Measurements from ENCODE around the gene VENTX.

Gene VENTX

DNA sequence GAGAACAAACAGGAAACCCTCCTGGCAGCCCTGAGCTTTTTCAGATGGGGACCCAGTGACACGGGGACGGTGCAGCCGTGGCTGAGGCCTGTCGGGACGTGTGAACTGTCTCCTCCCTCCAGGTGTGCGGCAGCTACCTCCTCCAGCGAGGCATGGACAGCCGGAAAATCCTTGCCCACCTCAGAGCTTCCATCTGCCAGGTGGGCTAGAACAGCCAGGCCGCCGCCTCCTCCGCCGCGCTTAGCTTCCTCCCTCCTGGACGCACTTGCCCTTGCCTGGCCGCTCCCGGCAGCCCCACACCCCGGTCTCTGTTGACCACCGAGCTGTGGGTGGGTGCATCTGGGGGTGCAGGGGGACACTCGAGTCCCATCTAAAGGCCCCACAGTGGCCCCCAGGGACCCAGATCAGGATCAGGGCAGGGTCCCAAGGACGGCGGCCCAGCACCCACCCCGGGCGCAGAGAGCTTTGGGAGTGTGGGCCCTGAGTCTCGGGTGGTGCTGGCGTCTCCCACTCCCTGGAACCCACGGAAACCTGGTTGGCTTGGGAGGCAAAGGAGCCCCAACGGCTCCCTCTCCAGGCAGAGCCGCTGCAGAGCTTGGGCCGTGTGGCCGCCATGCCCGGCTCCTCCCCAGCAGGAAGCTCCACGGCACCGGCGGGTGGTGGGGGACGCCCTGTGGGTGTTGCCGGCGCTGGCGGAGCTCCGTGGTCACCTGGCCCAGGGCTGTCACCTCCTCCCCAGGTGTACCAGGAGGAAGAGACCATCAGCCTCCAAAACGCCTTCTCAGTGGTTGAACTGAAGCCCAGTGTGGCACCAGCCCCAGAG, 40.5 kb upstream of the VENTX start:
- Histone ChIP-seq H3K9me3 (replicated peaks; ENCODE audit: low read length) (no peaks in the 10 kb centered on the region), H3K27me3 (ENCODE audit: control insufficient read depth, insufficient read depth, low read length) (peaks cover 2% of the 10 kb centered on the region), H3K4me1 (ENCODE audit: control insufficient read depth, insufficient read depth, low read length) (no peaks in the 10 kb centered on the region), H3K4me2 (ENCODE audit: low read length) (no peak overlapping the region), H3K36me3 (ENCODE audit: insufficient read depth, low read length) (no peaks in the 10 kb centered on the region), H3K9ac (ENCODE audit: low read depth, low read length) (no peak overlapping the region), H3K4me3 (ENCODE audit: low read length) (no peak overlapping the region)

DNA sequence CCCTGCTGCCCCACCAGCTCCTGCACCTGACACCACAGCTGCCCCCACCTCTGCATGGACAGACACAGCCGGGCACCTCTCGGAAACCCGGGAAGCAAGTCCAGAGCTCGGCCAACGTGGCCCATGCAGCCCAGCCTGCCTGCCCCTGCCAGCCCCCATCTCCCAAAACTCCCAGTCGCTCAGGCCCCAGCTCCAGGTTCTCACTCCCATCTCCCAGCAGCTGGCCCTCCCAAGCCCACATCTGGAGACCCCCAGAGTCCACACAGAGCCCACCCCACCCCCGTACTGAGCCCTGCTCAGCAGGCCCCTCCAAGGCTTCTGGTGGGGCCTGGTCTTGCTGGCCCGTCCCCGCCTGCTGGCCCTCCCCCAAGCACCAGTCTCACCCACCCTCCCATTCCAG, 39.9 kb upstream of the VENTX start:
- no peaks in the 10 kb centered on the region for H3K4me1 ChIP-seq (ENCODE audit: control insufficient read depth, insufficient read depth, low read length)
- H3K36me3 ChIP-seq (ENCODE audit: insufficient read depth, low read length) = no peaks in the 10 kb centered on the region
- peaks cover 2% of the 10 kb centered on the region for H3K27me3 ChIP-seq (ENCODE audit: control insufficient read depth, insufficient read depth, low read length)
- no peak overlapping the region for H3K4me3 ChIP-seq (ENCODE audit: low read length)
- no peak overlapping the region for H3K4me2 ChIP-seq (ENCODE audit: low read length)
- H3K9ac ChIP-seq (ENCODE audit: low read depth, low read length) = no peak overlapping the region
- H3K9me3 ChIP-seq (replicated peaks; ENCODE audit: low read length) = no peaks in the 10 kb centered on the region

DNA sequence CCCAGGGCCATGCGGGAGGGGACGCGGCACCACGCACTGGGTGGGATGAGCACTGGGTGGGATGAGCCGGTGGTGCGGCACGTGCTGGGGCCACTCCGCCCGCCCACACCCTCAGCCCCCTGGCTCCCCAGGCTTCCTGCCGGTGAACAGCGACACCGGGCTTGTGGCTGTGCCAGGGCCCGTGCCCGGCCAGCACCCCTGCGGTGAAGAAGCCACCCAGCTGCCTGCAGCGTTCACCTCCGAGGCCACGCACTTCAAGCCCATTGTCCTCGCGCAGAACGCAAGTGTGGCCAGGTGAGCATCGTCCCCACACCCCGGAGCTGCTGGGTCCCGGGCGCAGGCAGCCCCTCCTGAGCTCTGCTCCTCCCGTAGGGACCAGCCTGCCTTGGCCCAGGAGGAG, 39.4 kb upstream of the VENTX start:
- no peak overlapping the region for H3K4me3 ChIP-seq (ENCODE audit: low read length)
- H3K36me3 ChIP-seq (ENCODE audit: insufficient read depth, low read length) = no peaks in the 10 kb centered on the region
- no peak overlapping the region for H3K9ac ChIP-seq (ENCODE audit: low read depth, low read length)
- H3K4me2 ChIP-seq (ENCODE audit: low read length) = no peak overlapping the region
- no peaks in the 10 kb centered on the region for H3K4me1 ChIP-seq (ENCODE audit: control insufficient read depth, insufficient read depth, low read length)
- no peaks in the 10 kb centered on the region for H3K9me3 ChIP-seq (replicated peaks; ENCODE audit: low read length)
- peaks cover 2% of the 10 kb centered on the region for H3K27me3 ChIP-seq (ENCODE audit: control insufficient read depth, insufficient read depth, low read length)

DNA sequence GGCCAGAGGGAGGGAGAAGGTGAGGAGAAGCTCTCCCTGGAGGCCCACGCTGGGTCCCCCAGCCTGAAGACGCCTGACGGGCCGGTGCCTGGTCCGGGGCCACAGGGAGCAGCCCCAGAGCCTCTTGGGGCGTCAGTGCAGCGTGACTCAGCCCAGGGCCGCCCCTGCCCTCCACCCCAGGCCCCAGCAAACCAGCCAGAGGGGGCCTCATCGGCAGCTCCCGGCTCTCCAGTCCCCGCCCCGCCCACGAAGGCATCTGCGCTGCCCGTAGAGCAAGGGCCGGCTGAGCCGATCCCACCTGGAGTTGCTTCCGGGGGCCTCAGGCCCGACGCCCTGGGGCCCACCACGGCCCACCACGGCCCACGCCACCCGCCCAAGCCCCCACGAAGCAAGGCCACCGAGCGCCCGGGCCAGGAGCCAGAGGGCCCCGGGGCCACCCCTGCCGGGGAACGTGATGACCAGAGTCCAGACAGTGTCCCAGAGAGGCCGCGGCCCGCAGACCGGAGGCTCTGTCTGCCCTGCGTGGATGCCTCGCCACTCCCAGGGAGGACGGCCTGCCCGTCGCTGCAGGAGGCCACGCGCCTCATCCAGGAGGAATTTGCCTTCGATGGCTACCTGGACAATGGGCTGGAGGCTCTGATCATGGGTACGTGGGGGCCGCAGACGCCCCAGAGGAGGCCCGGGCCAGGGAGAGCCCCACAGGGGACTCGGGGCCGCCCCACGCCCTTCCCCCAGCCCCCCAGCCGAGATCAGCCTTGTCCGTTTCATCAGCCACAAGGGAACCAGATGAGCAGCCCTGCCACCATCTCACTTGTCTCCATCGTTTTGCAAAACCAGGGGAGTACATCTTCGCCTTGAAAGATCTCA, 38.8 kb upstream of the VENTX start:
- no peaks in the 10 kb centered on the region for H3K4me1 ChIP-seq (ENCODE audit: control insufficient read depth, insufficient read depth, low read length)
- H3K27me3 ChIP-seq (ENCODE audit: control insufficient read depth, insufficient read depth, low read length) = peaks cover 2% of the 10 kb centered on the region
- no peak overlapping the region for H3K4me2 ChIP-seq (ENCODE audit: low read length)
- H3K4me3 ChIP-seq (ENCODE audit: low read length) = no peak overlapping the region
- H3K9ac ChIP-seq (ENCODE audit: low read depth, low read length) = no peak overlapping the region
- no peaks in the 10 kb centered on the region for H3K9me3 ChIP-seq (replicated peaks; ENCODE audit: low read length)
- H3K36me3 ChIP-seq (ENCODE audit: insufficient read depth, low read length) = no peaks in the 10 kb centered on the region

DNA sequence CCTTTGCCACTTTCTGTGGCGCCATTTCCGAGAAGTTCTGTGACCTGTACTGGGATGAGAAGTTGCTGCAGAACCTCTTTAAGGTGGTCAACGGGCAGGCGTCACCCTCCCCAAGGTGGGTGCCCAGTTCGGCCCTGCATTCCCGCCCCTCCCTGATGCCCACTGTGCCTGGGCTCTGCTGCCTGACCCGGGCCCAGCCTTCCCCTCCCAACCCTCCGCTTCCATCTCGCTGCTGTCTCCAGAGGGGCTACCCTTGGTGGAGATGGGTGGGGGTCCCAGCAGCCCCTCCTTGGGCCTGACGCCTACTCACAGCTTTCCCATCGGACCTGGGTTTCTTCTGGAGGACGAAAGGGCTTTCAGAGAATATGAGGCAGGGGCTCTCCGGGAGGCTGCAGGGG, 38.2 kb upstream of the VENTX start:
- Histone ChIP-seq H3K4me1 (ENCODE audit: control insufficient read depth, insufficient read depth, low read length) (no peaks in the 10 kb centered on the region), H3K36me3 (ENCODE audit: insufficient read depth, low read length) (no peaks in the 10 kb centered on the region), H3K4me3 (ENCODE audit: low read length) (no peak overlapping the region), H3K9me3 (replicated peaks; ENCODE audit: low read length) (no peaks in the 10 kb centered on the region), H3K27me3 (ENCODE audit: control insufficient read depth, insufficient read depth, low read length) (peaks cover 1% of the 10 kb centered on the region), H3K4me2 (ENCODE audit: low read length) (no peak overlapping the region), H3K9ac (ENCODE audit: low read depth, low read length) (no peak overlapping the region)

DNA sequence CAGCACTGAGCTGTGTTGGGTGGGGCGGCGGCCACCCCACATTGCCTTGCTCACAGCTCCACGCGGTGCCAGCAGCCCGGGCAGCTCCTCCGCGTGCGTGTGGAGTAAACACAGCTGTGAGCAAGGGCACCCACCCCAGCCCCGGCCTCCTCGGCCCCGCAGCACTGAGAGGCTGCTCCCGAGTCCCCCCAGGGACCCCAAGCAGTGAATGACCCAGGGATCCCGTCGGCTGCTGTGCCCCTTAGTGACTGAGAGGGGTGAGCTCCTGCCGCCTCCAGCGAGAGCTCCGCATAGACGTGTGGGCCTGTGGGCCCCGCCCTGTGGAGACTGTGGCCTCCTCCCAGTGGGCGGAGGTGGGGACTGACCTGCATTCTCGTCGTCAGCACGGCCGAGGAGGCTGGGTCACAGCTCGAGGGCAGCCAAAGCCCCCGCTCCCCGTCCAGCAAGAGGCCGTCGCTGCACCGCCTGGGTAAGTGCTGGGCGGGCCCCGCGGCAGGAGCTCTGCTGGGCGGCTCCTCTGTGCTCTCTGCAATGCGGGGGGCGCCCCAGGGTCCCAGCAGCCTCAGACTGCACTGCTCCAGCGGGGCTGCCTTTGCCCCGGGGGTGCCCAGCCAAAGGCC, 37.6 kb upstream of the VENTX start:
- no peak overlapping the region for H3K4me3 ChIP-seq (ENCODE audit: low read length)
- no peaks in the 10 kb centered on the region for H3K4me1 ChIP-seq (ENCODE audit: control insufficient read depth, insufficient read depth, low read length)
- H3K9me3 ChIP-seq (replicated peaks; ENCODE audit: low read length) = no peaks in the 10 kb centered on the region
- H3K9ac ChIP-seq (ENCODE audit: low read depth, low read length) = no peak overlapping the region
- no peak overlapping the region for H3K4me2 ChIP-seq (ENCODE audit: low read length)
- H3K27me3 ChIP-seq (ENCODE audit: control insufficient read depth, insufficient read depth, low read length) = no peaks in the 10 kb centered on the region
- H3K36me3 ChIP-seq (ENCODE audit: insufficient read depth, low read length) = no peaks in the 10 kb centered on the region

DNA sequence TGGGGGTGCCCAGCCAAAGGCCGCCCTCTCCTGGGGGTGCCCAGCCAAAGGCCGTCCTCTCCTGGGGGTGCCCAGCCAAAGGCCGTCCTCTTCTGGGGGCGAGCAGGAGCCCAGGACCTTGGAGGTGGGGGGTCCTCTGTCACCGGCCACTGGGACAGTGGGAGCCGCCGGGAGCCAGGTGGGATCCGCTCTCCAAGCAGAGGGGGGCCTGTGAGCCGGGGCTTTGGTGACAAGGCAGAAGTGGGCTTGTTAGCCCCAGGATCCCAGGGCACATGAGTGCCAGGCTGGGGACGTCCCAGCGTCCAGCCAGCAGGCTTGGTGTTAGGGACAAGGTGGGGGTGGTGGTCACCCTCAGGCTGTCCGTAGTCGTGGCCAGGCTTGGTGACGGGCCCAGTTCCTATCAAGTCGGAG, 37.0 kb upstream of the VENTX start:
- Histone ChIP-seq H3K4me3 (ENCODE audit: low read length) (no peak overlapping the region), H3K9ac (ENCODE audit: low read depth, low read length) (no peak overlapping the region), H3K27me3 (ENCODE audit: control insufficient read depth, insufficient read depth, low read length) (no peaks in the 10 kb centered on the region)

DNA sequence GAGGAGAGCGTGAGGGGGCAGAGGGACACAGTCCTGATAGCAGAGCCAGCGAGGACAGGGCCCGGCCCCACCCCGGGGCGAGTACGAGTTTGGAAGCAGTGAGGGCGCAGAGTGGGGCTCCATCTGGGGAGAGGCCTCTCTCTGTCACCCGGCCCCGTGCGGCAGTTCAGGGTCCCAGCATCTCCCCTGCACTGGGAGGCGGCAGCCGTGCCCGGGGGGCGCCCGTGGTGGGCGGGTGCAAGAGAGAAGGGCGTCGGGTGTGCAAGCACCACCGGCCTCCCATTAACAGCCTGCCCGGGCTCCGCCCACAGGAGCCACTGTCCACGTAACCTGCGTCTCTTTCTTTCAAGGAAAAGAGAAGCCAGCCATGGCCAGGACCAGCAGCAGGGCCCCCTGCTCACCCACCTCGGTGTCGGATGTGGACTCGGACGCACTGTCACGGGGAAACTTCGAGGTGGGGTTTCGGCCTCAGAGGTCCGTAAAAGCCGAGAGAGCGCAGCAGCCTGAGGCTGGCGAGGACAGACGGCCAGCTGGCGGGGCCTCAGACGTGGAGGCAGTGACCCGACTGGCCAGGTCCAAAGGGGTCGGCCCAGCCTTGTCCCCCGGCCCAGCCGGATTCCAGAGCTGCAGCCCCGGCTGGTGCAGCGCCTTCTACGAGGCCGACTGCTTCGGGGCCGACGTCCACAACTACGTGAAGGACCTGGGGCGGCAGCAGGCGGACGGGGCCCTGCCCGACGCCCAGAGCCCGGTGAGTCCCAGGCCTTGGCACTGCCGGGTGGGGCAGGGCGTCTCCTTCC, 36.3 kb upstream of the VENTX start:
- Histone ChIP-seq H3K9ac (ENCODE audit: low read depth, low read length) (no peak overlapping the region), H3K27me3 (ENCODE audit: control insufficient read depth, insufficient read depth, low read length) (no peaks in the 10 kb centered on the region), H3K4me1 (ENCODE audit: control insufficient read depth, insufficient read depth, low read length) (no peaks in the 10 kb centered on the region), H3K36me3 (ENCODE audit: insufficient read depth, low read length) (no peaks in the 10 kb centered on the region), H3K4me3 (ENCODE audit: low read length) (no peak overlapping the region), H3K9me3 (replicated peaks; ENCODE audit: low read length) (no peaks in the 10 kb centered on the region), H3K4me2 (ENCODE audit: low read length) (no peak overlapping the region)

More for the DNA sequence above, 37.0 kb upstream of the VENTX start:
- H3K9me3 ChIP-seq (replicated peaks; ENCODE audit: low read length) = no peaks in the 10 kb centered on the region
- H3K4me1 ChIP-seq (ENCODE audit: control insufficient read depth, insufficient read depth, low read length) = no peaks in the 10 kb centered on the region
- H3K36me3 ChIP-seq (ENCODE audit: insufficient read depth, low read length) = no peaks in the 10 kb centered on the region
- no peak overlapping the region for H3K4me2 ChIP-seq (ENCODE audit: low read length)

DNA sequence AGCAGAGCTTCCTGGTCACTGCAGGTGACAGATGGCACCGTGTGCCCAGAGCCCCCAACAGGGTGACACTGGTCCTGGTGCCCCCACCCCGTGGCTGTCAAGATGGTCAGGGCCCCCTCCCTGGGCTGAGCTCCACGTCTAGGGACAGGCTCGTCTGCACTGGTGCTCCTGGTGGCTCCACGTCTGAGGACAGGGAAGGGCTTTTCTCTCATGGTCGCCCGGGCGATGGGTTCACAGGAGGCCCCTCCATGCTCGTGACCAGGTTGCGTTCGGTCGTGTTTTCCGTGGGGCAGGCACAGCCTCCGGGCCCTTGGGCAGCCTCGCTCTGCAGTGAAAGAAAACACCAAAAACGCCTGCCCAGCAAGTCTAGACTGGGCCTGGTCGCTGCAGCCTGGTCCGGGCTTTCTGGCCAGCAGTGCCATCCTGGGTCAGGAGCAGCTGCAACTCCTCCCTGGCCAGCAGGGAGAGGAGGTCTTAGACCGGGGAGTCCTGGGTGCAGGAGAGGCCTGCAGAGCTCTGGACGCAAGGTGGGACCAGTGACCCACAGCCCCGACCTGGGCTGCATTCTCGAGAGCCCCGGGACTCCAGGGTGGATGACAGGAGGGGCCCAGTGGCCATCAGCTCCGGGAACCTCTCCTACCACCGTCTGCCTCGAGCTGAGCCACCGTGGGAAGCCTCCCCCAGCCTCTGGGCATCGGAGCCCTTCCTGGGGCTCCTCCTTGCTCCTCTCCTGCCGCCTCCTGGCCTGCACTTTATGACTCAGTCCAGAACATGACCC, 35.5 kb upstream of the VENTX start:
- H3K36me3 ChIP-seq (ENCODE audit: insufficient read depth, low read length) = no peaks in the 10 kb centered on the region
- no peaks in the 10 kb centered on the region for H3K27me3 ChIP-seq (ENCODE audit: control insufficient read depth, insufficient read depth, low read length)
- no peak overlapping the region for H3K9ac ChIP-seq (ENCODE audit: low read depth, low read length)
- no peaks in the 10 kb centered on the region for H3K4me1 ChIP-seq (ENCODE audit: control insufficient read depth, insufficient read depth, low read length)
- no peaks in the 10 kb centered on the region for H3K9me3 ChIP-seq (replicated peaks; ENCODE audit: low read length)
- H3K4me3 ChIP-seq (ENCODE audit: low read length) = no peak overlapping the region
- H3K4me2 ChIP-seq (ENCODE audit: low read length) = no peak overlapping the region

DNA sequence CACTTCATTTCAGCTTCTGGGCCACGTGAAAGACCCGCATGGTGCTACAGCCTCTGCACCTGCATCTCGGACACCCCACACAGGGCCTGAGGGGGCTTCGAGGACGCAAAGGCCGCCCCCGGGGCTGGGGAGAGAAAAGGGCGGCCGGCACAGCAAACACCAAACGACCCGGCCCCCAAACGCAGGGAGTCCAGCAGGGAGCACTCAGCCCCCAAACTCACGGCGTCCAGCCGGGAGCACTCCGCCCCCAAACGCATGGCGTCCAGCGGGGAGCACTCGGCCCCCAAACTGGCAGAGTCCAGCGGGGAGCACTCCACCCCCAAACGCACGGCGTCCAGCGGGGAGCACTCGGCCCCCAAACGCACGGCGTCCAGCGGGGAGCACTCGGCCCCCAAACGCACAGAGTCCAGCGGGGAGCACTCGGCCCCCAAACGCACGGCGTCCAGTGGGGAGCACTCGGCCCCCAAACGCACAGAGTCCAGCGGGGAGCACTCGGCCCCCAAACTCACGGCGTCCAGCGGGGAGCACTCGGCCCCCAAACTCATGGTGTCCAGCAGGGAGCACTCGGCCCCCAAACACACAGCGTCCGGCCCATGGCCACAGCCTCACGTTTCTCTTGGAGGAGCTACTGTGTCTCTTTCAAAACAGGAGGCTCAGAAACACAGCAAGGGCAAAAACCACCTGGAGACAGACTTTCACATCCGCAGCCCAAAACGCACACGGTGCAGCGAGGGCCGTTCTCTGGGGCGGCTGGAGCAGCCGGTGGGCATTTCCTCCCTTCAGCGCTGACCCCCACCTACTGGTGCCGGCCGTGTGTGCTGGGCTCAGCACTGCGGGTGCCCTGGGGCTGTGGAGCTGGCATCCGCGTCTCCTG, 34.6 kb upstream of the VENTX start:
- Histone ChIP-seq H3K27me3 (ENCODE audit: control insufficient read depth, insufficient read depth, low read length) (no peaks in the 10 kb centered on the region), H3K4me3 (ENCODE audit: low read length) (no peak overlapping the region), H3K9ac (ENCODE audit: low read depth, low read length) (no peak overlapping the region), H3K4me1 (ENCODE audit: control insufficient read depth, insufficient read depth, low read length) (no peaks in the 10 kb centered on the region), H3K4me2 (ENCODE audit: low read length) (no peak overlapping the region), H3K36me3 (ENCODE audit: insufficient read depth, low read length) (no peaks in the 10 kb centered on the region), H3K9me3 (replicated peaks; ENCODE audit: low read length) (no peaks in the 10 kb centered on the region)

Data from skeletal muscle satellite cell (primary cell).